NCI-H345 (cell line): ENCODE results near the gene PDCD11.

Experiments
- DNase-seq: peaks from one replicate; lab custom pipeline; 2025; lab: John Stamatoyannopoulos, UW

PDCD11 gene

GRCh38 chr10:103451091-103451813 is 54.8 kb downstream of the PDCD11 start:
- no peak for DNase-seq

- peak; percentile 44 for DNase-seq
Observed at GRCh38 chr10:103451831-103452505, 55.5 kb downstream of the PDCD11 start, which contains the start of gene CALHM2. Gene CALHM2 (minus strand): TSS chr10:103452370. CDS start chr10:103449941, 2,429 bp downstream.

- no peak for DNase-seq
Observed at GRCh38 chr10:103452506-103453230, 56.2 kb downstream of the PDCD11 start.

GRCh38 chr10:103454026-103454425 is 57.6 kb downstream of the PDCD11 start:
- no peak for DNase-seq

GRCh38 chr10:103455235-103455634 is 58.8 kb downstream of the PDCD11 start:
- no peak for DNase-seq

- DNase-seq = no peak
Observed at GRCh38 chr10:103456074-103456660, 59.7 kb downstream of the PDCD11 start.

GRCh38 chr10:103457176-103457712 is 60.8 kb downstream of the PDCD11 start:
- DNase-seq = no peak

GRCh38 chr10:103457896-103458583 is 61.6 kb downstream of the PDCD11 start:
- no peak for DNase-seq

GRCh38 chr10:103458720-103459119 is 62.3 kb downstream of the PDCD11 start, which contains the start of gene CALHM1:
Gene CALHM1 (minus strand): TSS chr10:103458900. CDS start chr10:103458751, 149 bp downstream.
- DNase-seq = peak; percentile 34

GRCh38 chr10:103459615-103460014 is 63.2 kb downstream of the PDCD11 start:
- DNase-seq = no peak

- no peak for DNase-seq
Observed at GRCh38 chr10:103463499-103463898, 67.1 kb downstream of the PDCD11 start.

GRCh38 chr10:103465411-103466179 is 69.2 kb downstream of the PDCD11 start:
- DNase-seq = no peak

- no peak for DNase-seq
Observed at GRCh38 chr10:103466734-103467133, 70.3 kb downstream of the PDCD11 start.

GRCh38 chr10:103467406-103467805 is 71.0 kb downstream of the PDCD11 start:
- no peak for DNase-seq

- DNase-seq = no peak
Observed at GRCh38 chr10:103469201-103469600, 72.8 kb downstream of the PDCD11 start.

GRCh38 chr10:103470761-103471653 is 74.6 kb downstream of the PDCD11 start:
- DNase-seq = no peak

- no peak for DNase-seq
Observed at GRCh38 chr10:103472005-103472404, 75.6 kb downstream of the PDCD11 start.

- no peak for DNase-seq
Observed at GRCh38 chr10:103473261-103473671, 76.8 kb downstream of the PDCD11 start.

GRCh38 chr10:103474077-103474476 is 77.7 kb downstream of the PDCD11 start:
- no peak for DNase-seq

GRCh38 chr10:103475437-103475836 is 79.0 kb downstream of the PDCD11 start:
- DNase-seq = no peak
